Measurements from ENCODE around the gene PPP2R2C. TPM values are rescaled to one million over a fixed set of nuclear protein-coding genes. Genes with fewer than 3 reads are reported as not detected.

The PPP2R2C gene
- total and polyA plus RNA-seq, 7 experiments from 2014 or later: not detected

- POLR2A ChIA-PET: no interaction called here
- DNase-seq: no peak
- H3K4me1 Mint-ChIP-seq: peaks cover 0 to 3% (median 0%) of the 10 kb centered on the region in 7 donors
Measured at GRCh38 chr4:6491235-6491634, 18.8 kb upstream of the PPP2R2C start.

GRCh38 chr4:6489927-6490326, 17.5 kb upstream of the PPP2R2C start:
- ChIA-PET CTCF (no interaction called here), POLR2A (no interaction called here)
- Histone ChIP-seq H3K4me1 (ENCODE audit: control insufficient read depth in 2 of 2, insufficient read depth in 2 of 2, low read length in 2 of 2) (no peaks in the 10 kb centered on the region), H3K4me3 (ENCODE audit: low read length) (no peak overlapping the region), H3K9me3 (ENCODE audit: control insufficient read depth in 2 of 3, low read length in 3 of 3) (peaks cover 0 to 3% (median 0%) of the 10 kb centered on the region in 3 experiments), H3K27ac (ENCODE audit: low read depth, low read length) (no peak overlapping the region), H3K27me3 (ENCODE audit: control insufficient read depth in 2 of 2, insufficient read depth in 2 of 2, low read length in 2 of 2) (no peaks in the 10 kb centered on the region), H3K36me3 (ENCODE audit: control insufficient read depth in 2 of 3, insufficient read depth in 3 of 3, low read length in 3 of 3) (no peaks in the 10 kb centered on the region)
- Mint-ChIP-seq H3K36me3 (peaks cover 0 to 22% (median 0%) of the 10 kb centered on the region in 5 donors), H3K27me3 (peaks cover 20 to 65% (median 42%) of the 10 kb centered on the region in 5 donors), H3K4me1 (peaks cover 0 to 3% (median 0%) of the 10 kb centered on the region in 7 donors), H3K4me3 (no peak overlapping the region), H3K9me3 (peaks cover 5 to 44% (median 31%) of the 10 kb centered on the region in 11 donors), H3K27ac (no peak overlapping the region)
- DNase-seq (no peak), ATAC-seq (no peak)
- intact Hi-C loops (cut with micrococcal nuclease): no loop called here

More at GRCh38 chr4:6491235-6491634, 18.8 kb upstream of the PPP2R2C start:
- Mint-ChIP-seq H3K27me3 (peaks cover 10 to 71% (median 49%) of the 10 kb centered on the region in 5 donors), H3K36me3 (peaks cover 0 to 11% (median 0%) of the 10 kb centered on the region in 5 donors), H3K4me3 (no peak overlapping the region), H3K9me3 (peaks cover 5 to 33% (median 21%) of the 10 kb centered on the region in 11 donors), H3K27ac (no peak overlapping the region)
- Histone ChIP-seq H3K27ac (ENCODE audit: low read depth, low read length) (no peak overlapping the region), H3K4me3 (ENCODE audit: low read length) (no peak overlapping the region), H3K9me3 (ENCODE audit: control insufficient read depth in 2 of 3, low read length in 3 of 3) (no peaks in the 10 kb centered on the region), H3K4me1 (ENCODE audit: control insufficient read depth in 2 of 2, insufficient read depth in 2 of 2, low read length in 2 of 2) (no peaks in the 10 kb centered on the region), H3K36me3 (ENCODE audit: control insufficient read depth in 2 of 3, insufficient read depth in 3 of 3, low read length in 3 of 3) (no peaks in the 10 kb centered on the region), H3K27me3 (ENCODE audit: control insufficient read depth in 2 of 2, insufficient read depth in 2 of 2, low read length in 2 of 2) (no peaks in the 10 kb centered on the region)
- ATAC-seq: no peak
- CTCF ChIA-PET: no interaction called here
- intact Hi-C loops (cut with micrococcal nuclease): no loop called here

- ATAC-seq (no peak), DNase-seq (no peak)
- peaks cover 0 to 3% (median 0%) of the 10 kb centered on the region in 3 experiments for H3K9me3 ChIP-seq (ENCODE audit: control insufficient read depth in 2 of 3, low read length in 3 of 3)
- CTCF ChIA-PET: no interaction called here
- no peak overlapping the region for H3K27ac Mint-ChIP-seq
- no peaks in the 10 kb centered on the region for H3K36me3 ChIP-seq (ENCODE audit: control insufficient read depth in 2 of 3, insufficient read depth in 3 of 3, low read length in 3 of 3)
- H3K9me3 Mint-ChIP-seq: peaks cover 4 to 51% (median 33%) of the 10 kb centered on the region in 11 donors
- H3K36me3 Mint-ChIP-seq: peaks cover 0 to 22% (median 0%) of the 10 kb centered on the region in 5 donors
- no peak overlapping the region for H3K4me3 ChIP-seq (ENCODE audit: low read length)
- H3K4me3 Mint-ChIP-seq: no peak overlapping the region
- H3K4me1 ChIP-seq (ENCODE audit: control insufficient read depth in 2 of 2, insufficient read depth in 2 of 2, low read length in 2 of 2): no peaks in the 10 kb centered on the region
- no peak overlapping the region for H3K27ac ChIP-seq (ENCODE audit: low read depth, low read length)
- H3K4me1 Mint-ChIP-seq: no peaks in the 10 kb centered on the region
- intact Hi-C loops (cut with micrococcal nuclease): no loop called here
- no peaks in the 10 kb centered on the region for H3K27me3 ChIP-seq (ENCODE audit: control insufficient read depth in 2 of 2, insufficient read depth in 2 of 2, low read length in 2 of 2)
- POLR2A ChIA-PET: no interaction called here
- H3K27me3 Mint-ChIP-seq: peaks cover 16 to 49% (median 29%) of the 10 kb centered on the region in 5 donors
Measured at GRCh38 chr4:6487466-6487865, 15.1 kb upstream of the PPP2R2C start.

GRCh38 chr4:6480534-6481088, 8.2 kb upstream of the PPP2R2C start:
- Mint-ChIP-seq H3K4me3 (no peak overlapping the region), H3K4me1 (no peaks in the 10 kb centered on the region), H3K27me3 (peaks cover 17 to 37% (median 28%) of the 10 kb centered on the region in 5 donors), H3K9me3 (peaks cover 0 to 22% (median 10%) of the 10 kb centered on the region in 11 donors), H3K36me3 (peaks cover 0 to 11% (median 0%) of the 10 kb centered on the region in 5 donors), H3K27ac (no peak overlapping the region)
- Histone ChIP-seq H3K27me3 (ENCODE audit: control insufficient read depth in 2 of 2, insufficient read depth in 2 of 2, low read length in 2 of 2) (no peaks in the 10 kb centered on the region), H3K4me3 (ENCODE audit: low read length) (no peak overlapping the region), H3K9me3 (ENCODE audit: control insufficient read depth in 2 of 3, low read length in 3 of 3) (no peaks in the 10 kb centered on the region), H3K4me1 (ENCODE audit: control insufficient read depth in 2 of 2, insufficient read depth in 2 of 2, low read length in 2 of 2) (no peaks in the 10 kb centered on the region), H3K36me3 (ENCODE audit: control insufficient read depth in 2 of 3, insufficient read depth in 3 of 3, low read length in 3 of 3) (no peaks in the 10 kb centered on the region), H3K27ac (ENCODE audit: low read depth, low read length) (no peak overlapping the region)
- DNase-seq (no peak), ATAC-seq (no peak)
- ChIA-PET CTCF (no interaction called here), POLR2A (no interaction called here)
- intact Hi-C loops (cut with micrococcal nuclease): no loop called here

GRCh38 chr4:6478546-6479220, 6.3 kb upstream of the PPP2R2C start:
- no peak overlapping the region for H3K4me3 ChIP-seq (ENCODE audit: low read length)
- ATAC-seq (no peak), DNase-seq (no peak)
- no peaks in the 10 kb centered on the region for H3K36me3 ChIP-seq (ENCODE audit: control insufficient read depth in 2 of 3, insufficient read depth in 3 of 3, low read length in 3 of 3)
- peaks cover 0 to 5% (median 0%) of the 10 kb centered on the region in 5 donors for H3K36me3 Mint-ChIP-seq
- ChIA-PET POLR2A (no interaction called here), CTCF (no interaction called here)
- H3K27ac ChIP-seq (ENCODE audit: low read depth, low read length): no peak overlapping the region
- H3K9me3 ChIP-seq (ENCODE audit: control insufficient read depth in 2 of 3, low read length in 3 of 3): no peaks in the 10 kb centered on the region
- no peaks in the 10 kb centered on the region for H3K27me3 ChIP-seq (ENCODE audit: control insufficient read depth in 2 of 2, insufficient read depth in 2 of 2, low read length in 2 of 2)
- H3K4me1 ChIP-seq (ENCODE audit: control insufficient read depth in 2 of 2, insufficient read depth in 2 of 2, low read length in 2 of 2): no peaks in the 10 kb centered on the region
- H3K9me3 Mint-ChIP-seq: peaks cover 0 to 16% (median 6%) of the 10 kb centered on the region in 11 donors
- H3K4me3 Mint-ChIP-seq: no peak overlapping the region
- no peak overlapping the region for H3K27ac Mint-ChIP-seq
- intact Hi-C loops (cut with micrococcal nuclease): no loop called here
- H3K27me3 Mint-ChIP-seq: peaks cover 25 to 57% (median 47%) of the 10 kb centered on the region in 5 donors
- H3K4me1 Mint-ChIP-seq: no peaks in the 10 kb centered on the region

DNA sequence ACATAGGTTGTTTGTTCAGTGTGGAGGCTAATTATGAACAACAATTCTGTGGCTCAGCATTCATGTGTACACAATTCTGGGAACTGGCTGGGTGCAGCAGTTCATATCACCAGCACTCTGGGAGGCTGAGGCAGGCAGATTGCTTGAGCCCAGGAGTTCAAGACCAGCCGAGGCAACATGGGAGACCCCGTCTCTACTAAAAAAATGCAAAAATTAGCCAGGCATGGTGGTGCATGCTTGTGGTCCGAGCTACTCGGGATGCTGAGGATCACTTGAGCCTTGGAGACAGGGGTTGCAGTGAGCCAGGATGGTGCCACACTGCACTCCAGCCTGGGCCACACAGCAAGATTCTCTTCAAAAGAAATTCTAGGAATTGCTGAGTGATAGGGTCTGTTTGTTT, 4.5 kb upstream of the PPP2R2C start:
- no peak for DNase-seq

More for the DNA sequence above, 4.5 kb upstream of the PPP2R2C start:
- Mint-ChIP-seq H3K27ac (no peak overlapping the region), H3K4me1 (peaks cover 0 to 3% (median 0%) of the 10 kb centered on the region in 7 donors), H3K4me3 (no peak overlapping the region), H3K9me3 (peaks cover 0 to 16% (median 6%) of the 10 kb centered on the region in 11 donors), H3K36me3 (peaks cover 0 to 5% (median 0%) of the 10 kb centered on the region in 5 donors), H3K27me3 (peaks cover 32 to 61% (median 47%) of the 10 kb centered on the region in 5 donors)
- no peak overlapping the region for H3K27ac ChIP-seq (ENCODE audit: low read depth, low read length)
- H3K4me3 ChIP-seq (ENCODE audit: low read length): no peak overlapping the region
- no peaks in the 10 kb centered on the region for H3K27me3 ChIP-seq (ENCODE audit: control insufficient read depth in 2 of 2, insufficient read depth in 2 of 2, low read length in 2 of 2)
- ChIA-PET CTCF (no interaction called here), POLR2A (no interaction called here)
- no peaks in the 10 kb centered on the region for H3K36me3 ChIP-seq (ENCODE audit: control insufficient read depth in 2 of 3, insufficient read depth in 3 of 3, low read length in 3 of 3)
- no peak for ATAC-seq
- intact Hi-C loops (cut with micrococcal nuclease): no loop called here
- H3K9me3 ChIP-seq (ENCODE audit: control insufficient read depth in 2 of 3, low read length in 3 of 3): no peaks in the 10 kb centered on the region
- no peaks in the 10 kb centered on the region for H3K4me1 ChIP-seq (ENCODE audit: control insufficient read depth in 2 of 2, insufficient read depth in 2 of 2, low read length in 2 of 2)
